BLaER1 (cell line): Measurements from ENCODE around the gene DNAJC25.

Source experiments
- H3K27ac ChIP-seq: shearing (Covaris generic); formaldehyde crosslinking; 2 replicates; pipeline ENCODE4 v1.8.1; 2022
- H3K27me3 ChIP-seq: shearing (Covaris generic); formaldehyde crosslinking; 2 replicates; pipeline ENCODE4 v1.8.1; 2022
- H3K36me3 ChIP-seq: shearing (Covaris generic); formaldehyde crosslinking; 2 replicates; pipeline ENCODE4 v1.8.1; 2022
- H3K4me1 ChIP-seq: shearing (Covaris generic); formaldehyde crosslinking; 2 replicates; pipeline ENCODE4 v1.8.1; 2022
- H3K4me2 ChIP-seq: shearing (Covaris generic); formaldehyde crosslinking; 2 replicates; pipeline ENCODE4 v1.8.1; 2022
- H3K4me3 ChIP-seq: shearing (Covaris generic); formaldehyde crosslinking; 2 replicates; pipeline ENCODE4 v1.8.1; 2022
- H3K9ac ChIP-seq: shearing (Covaris generic); formaldehyde crosslinking; 2 replicates; pipeline ENCODE4 v1.8.1; 2022
- H3K9me3 ChIP-seq: shearing (Covaris generic); formaldehyde crosslinking; 2 replicates; pipeline ENCODE4 v1.8.1; 2022
- H4K20me1 ChIP-seq: shearing (Covaris generic); formaldehyde crosslinking; 2 replicates; pipeline ENCODE4 v1.8.1; 2022
- Cebpa-rat ChIP-seq: shearing (Covaris generic); IDR thresholded peaks from 2 replicates; pipeline ENCODE4 v1.8.1; 2022

The DNAJC25 gene

DNA sequence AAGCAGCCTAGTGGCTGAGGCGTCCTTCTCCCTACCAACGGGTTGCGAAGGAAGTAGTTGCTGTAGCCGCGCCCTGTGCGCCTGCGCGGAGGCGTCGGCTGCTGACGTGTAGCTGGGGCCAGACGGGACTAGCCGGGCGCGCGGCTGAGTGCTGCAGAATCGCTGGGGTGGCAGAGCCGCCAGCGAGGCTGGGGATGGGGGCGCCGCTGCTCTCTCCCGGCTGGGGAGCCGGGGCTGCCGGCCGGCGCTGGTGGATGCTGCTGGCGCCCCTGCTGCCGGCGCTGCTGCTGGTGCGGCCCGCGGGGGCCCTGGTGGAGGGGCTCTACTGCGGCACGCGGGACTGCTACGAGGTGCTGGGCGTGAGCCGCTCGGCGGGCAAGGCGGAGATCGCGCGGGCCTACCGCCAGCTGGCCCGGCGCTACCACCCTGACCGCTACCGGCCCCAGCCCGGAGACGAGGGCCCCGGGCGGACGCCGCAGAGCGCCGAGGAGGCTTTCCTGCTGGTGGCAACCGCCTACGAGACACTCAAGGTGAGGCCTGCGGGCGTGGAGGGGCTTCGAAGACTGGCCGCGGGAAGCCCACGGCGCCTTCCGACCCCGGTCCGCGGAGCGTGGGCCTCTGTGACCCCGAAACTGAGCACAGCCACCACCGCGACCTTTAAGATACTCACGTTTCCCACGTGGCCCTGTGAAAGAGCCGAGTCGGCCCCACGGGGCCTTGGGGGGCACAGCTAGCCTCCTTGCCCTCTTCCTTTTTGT is at the start of gene DNAJC25:
Gene DNAJC25 (plus strand): TSS at position 121 of the 758 bp plus-strand sequence. CDS start 74 bp downstream, at position 195.
- Histone ChIP-seq H3K27ac (peak within 1 kb of the TSS; percentile 91), H3K9ac (peak within 1 kb of the TSS; percentile 96), H3K27me3 (no peaks in the 10 kb centered on the region), H3K4me3 (peak within 1 kb of the TSS; percentile 96), H3K4me2 (peak within 1 kb of the TSS; percentile 83), H3K4me1 (peaks cover 22% of the 10 kb centered on the region), H3K9me3 (no peaks in the 10 kb centered on the region), H4K20me1 (peaks cover 45% of the 10 kb centered on the region; the same call in 1 of the 2 replicates), H3K36me3 (peaks cover 4% of the 10 kb centered on the region; the same call in 1 of the 2 replicates)
- TF ChIP-seq Cebpa-rat = no peak

DNA sequence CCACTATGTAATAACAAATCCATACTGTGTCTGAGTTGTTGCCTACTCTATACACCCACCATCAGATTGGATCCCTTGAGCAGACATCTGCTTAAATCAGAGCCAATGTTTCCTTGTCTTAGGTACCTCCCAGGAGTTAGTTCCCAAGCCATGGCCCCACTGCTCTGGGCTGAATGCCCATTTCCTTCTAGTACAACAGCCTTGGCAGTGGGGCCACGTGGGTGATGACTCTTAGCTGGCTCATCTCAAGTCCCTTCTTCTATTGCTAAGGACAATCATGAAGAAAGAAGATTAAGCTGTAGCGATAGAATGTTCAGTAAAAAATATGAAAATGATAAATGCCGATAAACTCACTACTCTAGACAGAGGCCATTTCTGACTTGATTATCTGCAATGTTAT is 48.2 kb upstream of the DNAJC25 start:
- no peak for TF ChIP-seq Cebpa-rat
- Histone ChIP-seq H3K27me3 (no peaks in the 10 kb centered on the region), H3K4me1 (no peaks in the 10 kb centered on the region), H3K36me3 (no peaks in the 10 kb centered on the region), H4K20me1 (no peaks in the 10 kb centered on the region), H3K9me3 (no peaks in the 10 kb centered on the region), H3K9ac (no peak overlapping the region), H3K27ac (no peak overlapping the region), H3K4me3 (no peak overlapping the region), H3K4me2 (no peak overlapping the region)

DNA sequence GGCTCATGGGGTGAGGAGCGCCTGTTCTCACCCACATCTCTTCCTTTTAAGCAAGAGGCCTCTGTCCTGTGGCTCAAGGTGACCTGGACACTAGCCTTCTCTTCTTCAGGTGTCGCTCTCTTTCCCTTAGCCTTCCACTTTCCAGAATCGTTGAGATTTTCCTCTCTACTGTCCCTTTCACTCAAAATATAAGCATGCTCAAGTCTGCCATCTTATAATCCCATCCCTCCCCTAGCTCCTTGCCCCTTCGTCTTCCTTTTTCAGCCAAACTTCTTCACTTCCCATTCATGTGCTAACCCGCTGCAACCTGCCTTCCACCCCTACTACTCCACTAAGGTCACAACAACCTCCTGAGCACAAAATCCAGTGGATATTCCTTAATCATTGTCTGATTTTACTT is 44.8 kb upstream of the DNAJC25 start:
- H3K27ac ChIP-seq = no peak overlapping the region
- H3K9ac ChIP-seq = no peak overlapping the region
- no peaks in the 10 kb centered on the region for H3K9me3 ChIP-seq
- H3K4me1 ChIP-seq = no peaks in the 10 kb centered on the region
- H3K4me2 ChIP-seq = no peak overlapping the region
- H4K20me1 ChIP-seq = no peaks in the 10 kb centered on the region
- no peaks in the 10 kb centered on the region for H3K27me3 ChIP-seq
- no peak for TF ChIP-seq Cebpa-rat
- H3K36me3 ChIP-seq = no peaks in the 10 kb centered on the region
- H3K4me3 ChIP-seq = no peak overlapping the region

DNA sequence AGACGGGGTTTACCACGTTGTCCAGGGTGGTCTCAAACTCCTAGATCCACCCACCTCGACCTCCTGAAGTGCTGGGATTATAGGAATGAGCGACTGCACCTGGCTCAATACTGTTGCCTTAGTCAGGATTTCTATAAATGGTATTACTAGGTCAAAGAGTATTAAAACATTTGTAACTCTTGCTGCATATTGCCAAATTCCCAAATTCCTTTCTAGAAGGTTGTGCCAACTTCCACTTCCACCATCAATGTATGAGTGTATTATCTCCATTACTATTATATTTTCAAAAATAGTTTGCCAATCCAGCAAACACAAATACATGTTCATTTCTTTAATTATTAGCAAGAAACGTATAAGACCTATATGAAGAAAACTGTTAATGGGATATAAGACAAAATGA is 42.3 kb upstream of the DNAJC25 start:
- H3K4me3 ChIP-seq = no peak overlapping the region
- H3K27ac ChIP-seq = no peak overlapping the region
- no peak for TF ChIP-seq Cebpa-rat
- no peaks in the 10 kb centered on the region for H4K20me1 ChIP-seq
- no peak overlapping the region for H3K9ac ChIP-seq
- H3K9me3 ChIP-seq = peaks cover 3% of the 10 kb centered on the region; the same call in 1 of the 2 replicates
- no peaks in the 10 kb centered on the region for H3K36me3 ChIP-seq
- H3K27me3 ChIP-seq = no peaks in the 10 kb centered on the region
- no peak overlapping the region for H3K4me2 ChIP-seq
- H3K4me1 ChIP-seq = no peaks in the 10 kb centered on the region

DNA sequence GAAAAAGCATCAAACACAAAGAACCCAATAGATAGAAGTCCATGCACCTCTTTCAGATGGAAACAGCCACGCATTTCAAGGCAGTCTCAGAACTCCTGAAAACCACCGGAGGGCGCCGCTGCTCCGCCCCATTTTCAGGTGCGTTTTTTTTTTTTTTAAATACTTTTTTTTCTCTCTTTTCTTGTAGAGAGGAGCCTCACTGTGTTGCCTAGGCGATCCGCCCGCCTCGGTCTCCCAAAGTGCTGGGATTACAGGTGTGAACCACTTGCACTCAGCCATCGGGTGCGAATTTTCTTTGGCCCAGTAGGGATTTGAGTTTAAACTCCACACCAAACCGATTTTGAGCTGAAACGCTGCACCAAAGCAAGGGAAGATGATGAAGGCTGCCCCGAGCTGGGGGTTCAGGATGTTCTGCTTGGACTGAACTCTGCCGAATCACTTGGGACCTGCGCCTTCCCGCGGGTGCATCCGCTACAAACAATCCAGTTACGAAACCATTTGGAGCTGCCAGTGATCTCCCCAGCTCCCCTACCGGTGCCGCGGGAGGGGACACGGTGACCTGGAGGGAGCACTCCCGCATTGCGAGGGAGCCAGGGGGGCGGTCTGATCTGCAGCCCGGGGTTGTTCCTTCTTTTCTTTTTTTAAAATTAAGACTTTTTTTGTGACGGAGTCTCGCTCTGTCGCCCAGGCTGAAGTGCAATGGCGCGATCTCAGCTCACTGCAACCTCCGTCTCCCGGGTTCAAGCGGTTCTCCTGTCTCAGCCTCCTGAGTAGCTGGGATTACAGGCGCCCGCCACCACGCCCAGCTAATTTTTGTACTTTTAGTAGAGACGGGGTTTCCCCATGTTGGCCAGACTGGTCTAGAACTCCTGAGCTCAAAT is 33.0 kb upstream of the DNAJC25 start:
- Histone ChIP-seq H3K4me1 (peaks cover 12% of the 10 kb centered on the region), H3K9me3 (peaks cover 47% of the 10 kb centered on the region), H3K27me3 (peaks cover 46% of the 10 kb centered on the region), H3K4me2 (peak overlapping the region; percentile 72), H3K4me3 (peak overlapping the region; percentile 56), H3K9ac (no peak overlapping the region), H3K27ac (no peak overlapping the region), H4K20me1 (no peaks in the 10 kb centered on the region), H3K36me3 (no peaks in the 10 kb centered on the region)
- TF ChIP-seq Cebpa-rat = no peak

DNA sequence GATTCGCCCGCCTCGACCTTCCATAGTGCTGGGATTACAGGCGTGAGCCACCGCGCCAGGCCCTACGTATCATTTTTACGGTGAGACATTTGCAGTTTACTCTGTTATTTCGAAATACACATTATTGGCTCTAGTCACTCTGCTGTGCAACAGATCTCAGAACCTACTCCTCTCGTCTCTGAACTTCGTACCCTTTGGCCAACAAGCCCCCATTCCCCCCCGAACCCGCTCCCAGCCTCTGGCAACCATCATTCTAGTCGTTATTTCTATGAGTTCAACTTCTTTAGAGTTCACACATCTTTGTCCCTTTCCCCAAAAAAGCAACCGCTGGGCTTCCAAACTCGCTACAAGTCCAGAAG is 32.4 kb upstream of the DNAJC25 start:
- Histone ChIP-seq H3K4me3 (peak overlapping the region; percentile 56), H3K4me2 (peak overlapping the region; percentile 72), H3K9ac (no peak overlapping the region), H3K27me3 (peaks cover 46% of the 10 kb centered on the region), H3K9me3 (peaks cover 47% of the 10 kb centered on the region), H3K36me3 (no peaks in the 10 kb centered on the region), H3K4me1 (peaks cover 12% of the 10 kb centered on the region), H4K20me1 (no peaks in the 10 kb centered on the region), H3K27ac (no peak overlapping the region)
- TF ChIP-seq Cebpa-rat = no peak

GRCh38 chr9:111599092-111599954 is 31.8 kb upstream of the DNAJC25 start, which contains the start of gene PTGR1:
Gene PTGR1, minus strand, starts transcription at chr9:111599647. Its CDS starts 2,225 bp downstream, at chr9:111597422.
- Histone ChIP-seq H3K27ac (no peak within 1 kb of the TSS), H3K4me1 (peaks cover 12% of the 10 kb centered on the region), H3K4me2 (peak within 1 kb of the TSS; percentile 72), H4K20me1 (no peaks in the 10 kb centered on the region), H3K27me3 (peaks cover 46% of the 10 kb centered on the region), H3K36me3 (no peaks in the 10 kb centered on the region), H3K9ac (no peak within 1 kb of the TSS), H3K9me3 (peaks cover 47% of the 10 kb centered on the region), H3K4me3 (peak within 1 kb of the TSS; percentile 56)
- TF ChIP-seq Cebpa-rat = no peak

DNA sequence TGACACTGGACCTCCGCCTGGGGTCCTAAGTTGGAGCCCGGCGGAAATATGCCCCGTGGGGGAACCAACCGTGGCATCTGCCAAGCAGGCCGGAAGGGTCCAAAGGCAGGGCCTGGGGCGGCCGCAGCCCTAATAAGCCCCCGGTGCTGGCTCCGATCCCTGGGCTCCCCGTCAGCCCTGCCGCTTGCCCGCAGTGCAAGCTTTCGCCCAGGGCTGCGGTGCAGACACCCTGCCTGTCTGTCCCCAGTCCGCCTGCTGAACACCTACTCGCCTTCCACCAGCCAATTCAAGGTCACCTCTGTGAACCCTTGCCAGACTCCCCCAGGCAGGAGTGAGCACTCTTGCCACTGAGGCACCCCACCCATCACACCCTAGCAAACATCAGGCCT is 31.2 kb upstream of the DNAJC25 start:
- no peaks in the 10 kb centered on the region for H4K20me1 ChIP-seq
- H3K36me3 ChIP-seq = no peaks in the 10 kb centered on the region
- H3K9ac ChIP-seq = no peak overlapping the region
- peaks cover 46% of the 10 kb centered on the region for H3K27me3 ChIP-seq
- H3K4me3 ChIP-seq = no peak overlapping the region; the same call in 1 of the 2 replicates
- H3K9me3 ChIP-seq = peaks cover 47% of the 10 kb centered on the region
- H3K27ac ChIP-seq = no peak overlapping the region
- H3K4me1 ChIP-seq = peaks cover 12% of the 10 kb centered on the region
- TF ChIP-seq Cebpa-rat = no peak
- H3K4me2 ChIP-seq = no peak overlapping the region

DNA sequence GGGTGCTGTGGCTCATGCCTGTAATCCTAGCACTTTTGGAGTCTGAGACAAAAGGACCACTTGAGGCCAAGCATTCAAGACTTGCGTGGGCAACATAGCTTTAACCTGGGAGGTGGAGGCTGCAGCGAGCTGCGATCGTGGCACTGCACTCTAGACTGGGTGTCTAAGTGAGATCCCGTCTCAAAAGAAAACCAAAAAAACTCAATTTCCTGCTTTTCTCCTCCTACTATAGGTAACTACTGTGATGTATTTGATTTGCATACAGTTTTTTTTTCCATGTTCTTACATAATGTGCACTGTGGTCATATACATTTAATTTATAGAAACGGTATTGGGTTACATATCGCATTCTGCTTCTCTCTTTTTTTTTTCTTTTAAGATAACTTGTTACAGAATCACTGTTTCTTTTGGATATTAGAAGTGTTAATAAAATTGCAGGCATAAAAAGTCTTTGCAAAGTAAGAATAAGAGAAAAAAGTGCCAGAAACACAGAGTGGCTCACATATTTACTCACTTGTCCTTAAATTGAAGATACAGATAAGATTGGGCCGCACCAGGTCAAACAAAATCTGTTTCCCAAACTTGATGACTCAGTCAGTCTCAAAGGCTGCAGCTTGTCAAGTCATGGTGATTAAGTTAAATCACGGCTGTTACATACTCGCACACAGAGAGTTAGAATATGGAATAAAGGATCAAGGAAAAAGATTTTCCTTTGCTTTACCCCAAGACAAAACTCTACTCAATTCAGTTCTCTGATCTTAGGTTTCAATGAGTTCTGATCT is 29.7 kb upstream of the DNAJC25 start:
- no peaks in the 10 kb centered on the region for H4K20me1 ChIP-seq
- peaks cover 46% of the 10 kb centered on the region for H3K27me3 ChIP-seq
- no peak overlapping the region for H3K4me2 ChIP-seq
- no peak for TF ChIP-seq Cebpa-rat
- H3K9ac ChIP-seq = no peak overlapping the region
- H3K9me3 ChIP-seq = peaks cover 47% of the 10 kb centered on the region
- H3K4me1 ChIP-seq = peaks cover 12% of the 10 kb centered on the region
- no peak overlapping the region for H3K27ac ChIP-seq
- H3K4me3 ChIP-seq = no peak overlapping the region
- no peaks in the 10 kb centered on the region for H3K36me3 ChIP-seq
